Activated CD4-positive, alpha-beta T cell treated with anti-CD3 and anti-CD28 coated beads, Interleukin-2, amount 50 U/mL, for 1 hour (primary cell): Measurements from ENCODE around the gene BTBD9.

Experiments used
- DNase-seq: peaks from one replicate; pipeline ENCODE4 v3.0.0-alpha.2; 2020

Gene BTBD9

DNA sequence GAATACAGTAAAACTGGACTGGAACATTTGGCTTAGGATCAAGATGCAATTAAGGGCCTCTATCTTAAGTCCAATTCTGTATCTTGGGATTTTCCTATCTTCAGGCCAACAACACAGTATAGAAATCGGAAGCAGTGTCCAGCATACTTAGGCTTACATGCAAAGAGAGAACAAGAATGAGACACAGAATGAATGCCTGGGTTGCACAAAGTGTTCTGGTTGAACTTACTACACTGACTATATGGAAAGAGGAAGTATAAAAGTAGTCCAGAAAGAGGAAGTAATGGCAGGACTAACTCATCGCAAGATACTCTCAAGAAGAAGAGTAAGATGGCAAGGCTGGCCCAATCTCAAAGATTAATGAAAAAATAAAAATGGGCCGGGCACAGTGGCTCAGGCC is 87.6 kb downstream of the BTBD9 start:
- DNase-seq: no peak

- DNase-seq: no peak
Measured at GRCh38 chr6:38549795-38550194, 89.9 kb downstream of the BTBD9 start.

DNA sequence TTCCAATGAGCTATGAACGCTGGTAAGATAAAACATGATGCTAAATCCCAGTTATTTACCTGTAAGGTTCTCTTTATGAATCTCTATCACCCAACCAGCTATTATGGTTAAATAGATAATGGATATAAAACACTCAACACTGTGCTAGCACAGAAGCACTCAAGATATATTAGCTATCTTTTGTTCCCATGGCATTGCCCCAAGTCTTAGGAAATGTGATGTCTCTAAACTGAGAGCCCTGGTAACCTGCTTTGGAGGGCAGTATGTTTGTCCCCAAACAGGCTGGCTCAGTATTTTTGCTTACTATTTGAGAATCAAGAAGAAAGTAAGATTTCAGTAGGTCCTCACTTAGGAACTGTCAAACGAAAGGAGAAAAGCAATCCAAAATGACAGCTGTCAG is 90.5 kb downstream of the BTBD9 start:
- no peak for DNase-seq

GRCh38 chr6:38543022-38543421 is 96.7 kb downstream of the BTBD9 start:
- no peak for DNase-seq

DNA sequence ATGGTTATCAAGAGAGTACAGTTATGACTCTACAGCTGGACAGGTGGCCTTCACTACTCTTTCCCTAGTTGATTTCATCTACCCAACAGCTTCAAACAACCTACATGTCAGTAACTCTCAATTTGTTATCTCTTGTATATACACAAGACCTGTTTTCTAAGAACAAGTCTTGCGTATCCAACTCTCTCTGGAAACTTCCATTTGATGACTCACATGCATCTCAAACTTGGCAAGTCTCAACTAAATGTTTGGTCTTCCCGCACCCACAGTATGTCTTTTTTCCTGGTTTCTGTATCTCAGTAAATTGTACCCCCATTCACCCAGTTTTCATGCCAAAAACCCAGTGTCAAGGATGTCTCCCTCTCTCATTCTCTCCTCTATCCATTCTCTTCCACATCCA is 97.7 kb downstream of the BTBD9 start:
- no peak for DNase-seq

- no peak for DNase-seq
Measured at GRCh38 chr6:38533064-38533463, 106.7 kb downstream of the BTBD9 start.

GRCh38 chr6:38531134-38531533 is 108.6 kb downstream of the BTBD9 start:
- DNase-seq: no peak

- no peak for DNase-seq
Measured at GRCh38 chr6:38528196-38528965, 111.3 kb downstream of the BTBD9 start.

- DNase-seq: no peak
Measured at GRCh38 chr6:38527371-38527770, 112.4 kb downstream of the BTBD9 start.

GRCh38 chr6:38525888-38526287 is 113.8 kb downstream of the BTBD9 start:
- no peak for DNase-seq

- DNase-seq: no peak
Measured at GRCh38 chr6:38524436-38525145, 115.1 kb downstream of the BTBD9 start.

- no peak for DNase-seq
Measured at GRCh38 chr6:38522322-38522721, 117.4 kb downstream of the BTBD9 start.

DNA sequence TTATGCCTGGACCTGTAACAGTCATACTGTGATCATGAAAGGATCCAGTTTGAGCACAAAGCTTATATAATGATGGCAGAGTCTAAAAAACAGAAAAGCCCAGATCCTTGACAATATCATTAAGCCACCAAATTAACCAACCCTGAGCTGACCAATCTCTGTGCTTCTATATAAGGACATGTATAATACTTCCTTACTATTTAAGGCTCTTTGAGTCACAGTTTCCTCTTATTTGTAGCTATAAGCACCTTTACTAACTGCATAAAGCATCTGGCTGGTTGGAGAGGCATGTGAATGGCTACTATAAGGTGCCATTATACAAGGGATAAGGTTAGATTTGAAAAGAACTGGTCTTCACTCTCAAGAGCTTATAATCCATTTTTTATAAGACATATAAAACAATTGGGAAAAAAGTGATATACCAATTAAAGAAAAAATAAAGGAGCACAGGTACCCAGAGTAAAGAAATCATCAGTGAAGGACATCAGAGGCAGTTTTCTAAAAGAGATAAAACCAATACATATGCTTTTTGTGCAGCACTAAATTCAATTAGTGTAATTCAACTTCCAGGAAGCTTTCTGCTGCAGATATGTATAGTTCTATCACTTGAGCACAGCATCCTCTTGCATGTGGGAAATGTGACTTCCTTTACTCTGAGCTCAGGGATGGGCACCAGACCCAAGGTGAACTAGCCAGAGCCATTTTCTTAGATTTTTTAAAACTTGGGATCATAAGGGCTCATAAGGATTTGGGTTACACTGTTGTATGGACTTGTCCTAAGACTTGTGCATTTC is 121.0 kb downstream of the BTBD9 start:
- DNase-seq: no peak

GRCh38 chr6:38517005-38517404 is 122.7 kb downstream of the BTBD9 start:
- no peak for DNase-seq

- DNase-seq: no peak
Measured at GRCh38 chr6:38514399-38514798, 125.3 kb downstream of the BTBD9 start.

GRCh38 chr6:38512211-38512610 is 127.5 kb downstream of the BTBD9 start:
- no peak for DNase-seq

GRCh38 chr6:38510205-38510604 is 129.5 kb downstream of the BTBD9 start:
- no peak for DNase-seq

DNA sequence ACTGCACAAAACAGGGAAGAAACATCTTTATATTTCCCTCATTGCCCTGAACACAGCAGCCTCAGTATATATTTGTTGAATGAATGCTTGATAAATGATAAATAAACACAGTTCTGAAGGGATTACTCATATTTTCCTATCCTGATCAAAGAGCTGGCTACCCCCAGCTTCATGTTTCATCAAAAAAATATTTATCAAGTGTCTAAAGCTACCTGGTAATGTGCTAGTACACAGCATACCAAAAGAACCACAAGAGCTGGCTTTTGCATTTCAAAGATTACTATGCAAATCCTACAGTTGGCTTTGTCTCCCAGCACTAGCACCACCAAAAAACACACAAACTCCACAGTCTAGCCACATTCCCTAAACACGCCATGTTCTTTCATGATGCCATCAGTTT is 130.0 kb downstream of the BTBD9 start:
- DNase-seq: no peak

- DNase-seq: no peak
Measured at GRCh38 chr6:38508894-38509293, 130.8 kb downstream of the BTBD9 start.

DNA sequence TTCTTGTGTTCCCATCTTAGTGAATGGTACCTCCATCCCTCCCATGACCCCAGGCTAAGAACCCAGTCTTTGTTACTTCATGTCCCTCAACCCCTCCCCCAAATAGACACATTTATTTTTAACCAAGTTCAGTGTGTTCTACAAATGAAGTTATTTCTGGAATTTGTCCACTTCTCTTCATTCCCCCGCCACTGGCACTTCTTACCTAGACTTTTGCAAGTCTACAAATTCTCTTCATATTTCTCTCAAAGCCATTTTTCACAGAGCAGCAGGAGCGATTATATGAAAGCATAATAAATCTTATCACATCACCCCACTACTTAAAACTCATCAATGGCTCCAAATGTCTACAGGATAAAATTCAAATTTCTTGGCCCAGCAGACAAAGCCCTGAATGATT is 131.4 kb downstream of the BTBD9 start:
- no peak for DNase-seq

DNA sequence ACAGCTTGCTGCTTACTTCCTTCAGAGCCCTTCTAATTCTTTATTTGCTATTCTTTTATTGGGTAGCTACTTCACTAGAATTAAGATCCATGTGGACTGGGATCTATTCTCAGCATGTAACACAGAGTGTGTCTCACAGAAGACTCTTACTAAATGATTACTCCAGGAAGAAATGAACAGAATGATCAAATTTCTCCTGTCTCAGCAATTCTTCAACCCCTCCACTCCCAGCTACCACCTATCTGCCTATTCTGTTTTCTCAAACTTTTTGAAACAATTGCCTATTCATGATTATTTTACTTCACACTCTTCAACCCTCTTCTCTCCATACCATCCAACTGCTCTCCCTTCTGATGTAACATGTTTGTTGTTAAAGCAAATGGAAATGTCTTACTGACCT is 132.6 kb downstream of the BTBD9 start:
- no peak for DNase-seq

- DNase-seq: no peak
Measured at GRCh38 chr6:38505826-38506225, 133.9 kb downstream of the BTBD9 start.

DNA sequence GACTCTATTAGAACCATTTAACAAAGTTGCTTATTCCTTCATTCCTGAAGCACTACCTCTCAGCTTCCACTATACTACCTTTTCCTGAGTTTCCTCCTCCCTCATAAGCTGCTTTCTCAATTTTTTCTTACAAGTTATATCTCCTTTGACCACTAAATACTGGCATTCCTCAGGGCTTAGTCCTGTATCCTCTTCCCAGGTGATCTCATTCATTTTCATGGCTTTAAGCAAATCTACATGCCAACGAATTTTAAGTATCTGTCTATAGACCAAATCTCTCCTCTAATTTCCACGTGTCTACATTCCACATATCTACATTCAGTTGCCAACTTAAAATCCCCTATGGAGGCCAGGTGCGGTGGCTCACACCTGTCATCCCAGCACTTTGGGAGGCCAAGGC is 134.7 kb downstream of the BTBD9 start:
- no peak for DNase-seq
